ENCODE measurements around the gene FOXB1.

FOXB1 gene

GRCh38 chr15:60021589-60022378 lies 17.7 kb downstream of the FOXB1 start:
- DNase-seq, result no peak

- no peak for DNase-seq
Measured at GRCh38 chr15:60022379-60022741, 18.2 kb downstream of the FOXB1 start.

- DNase-seq, result no peak
Measured at GRCh38 chr15:60026555-60026954, 22.4 kb downstream of the FOXB1 start.

DNA sequence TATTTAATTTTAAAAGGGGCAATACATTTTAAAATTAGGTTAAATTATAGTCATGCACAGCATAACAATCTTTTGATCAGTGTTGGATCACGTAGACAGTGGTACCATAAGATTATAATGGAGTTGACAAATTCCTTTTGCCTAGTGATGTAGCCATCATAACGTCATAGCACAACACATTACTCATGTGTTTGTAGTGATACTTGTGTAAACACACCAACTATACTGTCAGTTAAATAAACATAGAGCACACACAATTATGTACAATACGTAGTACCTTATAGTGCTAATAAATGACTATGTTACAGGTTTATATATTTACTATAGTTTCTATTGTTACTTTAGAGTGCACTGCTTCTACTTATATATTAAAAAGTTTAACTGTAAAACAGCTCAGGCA lies 31.2 kb downstream of the FOXB1 start:
- DNase-seq, result no peak

GRCh38 chr15:60039316-60039715 lies 35.2 kb downstream of the FOXB1 start:
- no peak for DNase-seq

GRCh38 chr15:60043744-60044435 lies 39.8 kb downstream of the FOXB1 start:
- no peak for DNase-seq

GRCh38 chr15:60044636-60045270 lies 40.6 kb downstream of the FOXB1 start:
- DNase-seq, result no peak

- DNase-seq, result no peak
Measured at GRCh38 chr15:60047701-60048100, 43.6 kb downstream of the FOXB1 start.

DNA sequence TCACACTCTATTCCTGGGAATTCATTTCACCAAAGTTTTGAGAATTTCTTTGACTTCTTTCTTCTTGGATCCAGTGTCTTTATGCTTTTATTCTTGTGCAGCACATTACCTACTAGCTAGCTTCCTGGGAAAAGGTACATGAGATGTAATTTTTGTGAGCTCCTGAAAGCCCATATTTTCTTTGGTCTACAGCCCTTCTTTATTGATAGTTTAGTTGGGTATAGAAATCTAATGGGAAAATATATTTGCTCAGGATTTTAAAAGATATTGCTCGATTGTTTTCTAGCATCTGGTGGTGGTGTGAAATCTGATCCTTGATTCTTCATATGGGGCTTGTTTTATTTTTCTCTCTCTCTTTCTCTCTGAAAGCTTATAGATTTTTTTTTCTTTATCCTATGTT lies 45.8 kb downstream of the FOXB1 start:
- no peak for DNase-seq

GRCh38 chr15:60052796-60053195 lies 48.7 kb downstream of the FOXB1 start:
- DNase-seq, result no peak

DNA sequence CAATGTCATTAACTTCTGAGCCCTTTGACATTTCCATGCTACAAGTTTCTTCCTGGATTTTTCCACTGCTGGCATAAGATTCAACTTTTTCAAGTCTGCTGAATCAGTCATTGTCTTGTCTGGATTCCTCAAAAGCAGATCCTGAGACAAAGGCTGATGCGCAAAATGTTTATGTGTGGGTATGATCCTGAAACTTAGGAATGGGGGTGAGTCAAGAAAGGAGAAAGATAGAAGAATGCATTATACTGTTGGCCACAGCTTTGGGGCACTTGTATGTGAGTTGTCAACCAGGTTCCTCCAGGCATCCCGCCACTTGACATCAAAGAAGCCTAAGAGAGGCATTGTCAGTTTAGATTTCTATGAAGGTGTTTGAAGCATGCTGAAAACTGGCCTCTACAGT lies 50.4 kb downstream of the FOXB1 start:
- no peak for DNase-seq

Measured in midbrain (tissue), 1 donor.